Neural progenitor cell (in vitro differentiated cells): Measurements from ENCODE around the gene DCX. TPM values are rescaled to one million over a fixed set of nuclear protein-coding genes. Genes with fewer than 3 reads are reported as not detected.
A peak's percentile ranks its signal among the peaks of the same experiment; 100 is the strongest.

Experiments used
- DNase-seq: peaks from one replicate; pipeline ENCODE4 v3.0.0-alpha.2; 2016; ENCODE audit warnings: low spot score
- H2AFZ ChIP-seq: fragments of 200-600 bp; sonication (generic); replicated peaks from 2 replicates; pipeline ENCODE4 v1.6.1; 2016; ENCODE audit warnings: antibody characterized with exemption
- H3F3A ChIP-seq: fragments of 200-600 bp; sonication (generic); 2 replicates; pipeline ENCODE4 v1.6.1; 2016; ENCODE audit warnings: antibody characterized with exemption, low read depth
- H3K27ac ChIP-seq: fragments of 200-600 bp; sonication (generic); 2 replicates; pipeline ENCODE4 v1.5.1; 2016; ENCODE audit warnings: mild to moderate bottlenecking
- H3K27me3 ChIP-seq: fragments of 200-600 bp; sonication (generic); 2 replicates; pipeline ENCODE4 v1.6.1; 2016; ENCODE audit warnings: mild to moderate bottlenecking, moderate library complexity
- H3K36me3 ChIP-seq: fragments of 200-600 bp; sonication (generic); 2 replicates; pipeline ENCODE4 v1.5.1; 2016
- H3K4me1 ChIP-seq: fragments of 200-600 bp; sonication (generic); 2 replicates; pipeline ENCODE4 v1.6.1; 2016; ENCODE audit warnings: mixed run types
- H3K4me2 ChIP-seq: fragments of 200-600 bp; sonication (generic); 2 replicates; pipeline ENCODE4 v1.6.1; 2016
- H3K4me3 ChIP-seq: fragments of 200-600 bp; sonication (generic); 2 replicates; pipeline ENCODE4 v1.5.1; 2016
- H3K79me2 ChIP-seq: fragments of 200-600 bp; sonication (generic); 2 replicates; pipeline ENCODE4 v1.6.1; 2016; ENCODE audit warnings: low read depth
- H3K9ac ChIP-seq: fragments of 200-600 bp; sonication (generic); 2 replicates; pipeline ENCODE4 v1.6.1; 2016
- H3K9me3 ChIP-seq: fragments of 200-600 bp; sonication (generic); 2 replicates; pipeline ENCODE4 v1.5.1; 2016; ENCODE audit warnings: low read depth
- H4K20me1 ChIP-seq: fragments of 200-600 bp; sonication (generic); 2 replicates; pipeline ENCODE4 v1.6.1; 2016; ENCODE audit warnings: low read depth
- H3K27ac Mint-ChIP-seq: 3 replicates; pipeline ENCODE4 v1.8.0; 2021; ENCODE audit warnings: mixed read lengths
- H3K27me3 Mint-ChIP-seq: 2 replicates; pipeline ENCODE4 v1.8.0; 2022; ENCODE audit warnings: low read depth, mild to moderate bottlenecking, inconsistent platforms, moderate library complexity, mixed read lengths; ENCODE audit not compliant: insufficient read depth
- H3K36me3 Mint-ChIP-seq: 3 replicates; pipeline ENCODE4 v1.8.0; 2021; ENCODE audit warnings: mixed read lengths
- H3K4me1 Mint-ChIP-seq: 3 replicates; pipeline ENCODE4 v1.8.0; 2021; ENCODE audit warnings: mixed read lengths
- H3K4me3 Mint-ChIP-seq: 3 replicates; pipeline ENCODE4 v1.8.0; 2021; ENCODE audit warnings: mild to moderate bottlenecking, moderate library complexity, mixed read lengths
- H3K9me3 Mint-ChIP-seq: 3 replicates; pipeline ENCODE4 v1.8.0; 2020; ENCODE audit warnings: mixed read lengths
- CTCF ChIP-seq: fragments of 200-600 bp; sonication (generic); IDR thresholded peaks from 2 replicates; pipeline ENCODE4 v1.5.1; 2017; ENCODE audit warnings: antibody characterized with exemption, mild to moderate bottlenecking
- EZH2 ChIP-seq: fragments of 200-600 bp; sonication (generic); IDR thresholded peaks from 2 replicates; pipeline ENCODE4 v1.6.1; 2017; ENCODE audit warnings: antibody characterized with exemption, mild to moderate bottlenecking, moderate library complexity
- EZH2phosphoT487 ChIP-seq: fragments of 200-600 bp; sonication (generic); IDR thresholded peaks from 2 replicates; pipeline ENCODE4 v1.6.1; 2017; ENCODE audit warnings: antibody characterized with exemption
- total RNA-seq: library from RNA; depleted of rRNA; stranded (reverse); fragments of >200 nt; gene quantifications from 2 replicates; pipeline ENCODE4 v1.2.3, GENCODE V29; 2015; ENCODE audit warnings: low replicate concordance

Gene DCX
- total RNA-seq, 1 donor from 2014 or later: 4.8 TPM

GRCh38 chrX:111309083-111309482, 102.9 kb downstream of the DCX start:
- H3K79me2 ChIP-seq: no peaks in the 10 kb centered on the region
- H3K27ac ChIP-seq: no peak overlapping the region
- H4K20me1 ChIP-seq: no peaks in the 10 kb centered on the region
- H3K36me3 Mint-ChIP-seq: no peaks in the 10 kb centered on the region
- H3K27ac Mint-ChIP-seq: no peak overlapping the region
- H3K27me3 Mint-ChIP-seq: peaks cover 2% of the 10 kb centered on the region
- no peak for TF ChIP-seq EZH2phosphoT487
- no peak for TF ChIP-seq CTCF
- TF ChIP-seq EZH2: no peak
- no peak overlapping the region for H3K4me3 Mint-ChIP-seq
- H3K27me3 ChIP-seq: no peaks in the 10 kb centered on the region
- no peak for DNase-seq
- peaks cover 59% of the 10 kb centered on the region for H3K4me1 ChIP-seq
- no peak overlapping the region for H2AFZ ChIP-seq
- H3K4me3 ChIP-seq: no peak overlapping the region
- no peaks in the 10 kb centered on the region for H3K9me3 ChIP-seq
- peaks cover 43% of the 10 kb centered on the region for H3F3A ChIP-seq
- H3K9ac ChIP-seq: no peak overlapping the region
- no peak overlapping the region for H3K4me2 ChIP-seq
- H3K9me3 Mint-ChIP-seq: no peaks in the 10 kb centered on the region
- peaks cover 13% of the 10 kb centered on the region for H3K4me1 Mint-ChIP-seq
- no peaks in the 10 kb centered on the region for H3K36me3 ChIP-seq

DNA sequence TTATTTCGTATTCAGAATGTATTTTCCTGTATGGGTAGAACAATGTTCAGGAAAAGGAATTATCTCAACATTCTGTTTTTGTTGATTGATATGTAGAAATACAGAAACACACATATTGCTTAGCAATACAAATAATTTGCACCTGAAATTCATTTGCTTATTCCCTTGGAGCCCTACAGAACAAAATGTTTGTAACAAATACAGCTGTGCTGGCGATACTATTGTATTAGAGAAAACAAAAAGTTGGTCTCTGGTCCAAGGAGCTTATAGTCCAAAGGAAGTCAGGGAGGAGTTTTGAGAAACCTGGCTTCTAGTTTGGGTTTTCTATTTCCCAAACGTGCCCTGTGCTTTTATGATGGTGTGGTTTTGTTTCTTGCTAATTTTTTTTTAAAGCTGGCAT, 104.0 kb downstream of the DCX start:
- H3K79me2 ChIP-seq: no peaks in the 10 kb centered on the region
- no peak for DNase-seq
- peak overlapping the region; percentile 6 for H3K4me2 ChIP-seq
- H2AFZ ChIP-seq: peak overlapping the region; percentile 44
- H3K4me3 Mint-ChIP-seq: no peak overlapping the region
- H3K27ac ChIP-seq: peak overlapping the region; percentile 23
- H3K36me3 Mint-ChIP-seq: no peaks in the 10 kb centered on the region
- no peak overlapping the region for H3K27ac Mint-ChIP-seq
- no peaks in the 10 kb centered on the region for H3K27me3 Mint-ChIP-seq
- no peak overlapping the region for H3K4me3 ChIP-seq
- H3K4me1 Mint-ChIP-seq: peaks cover 13% of the 10 kb centered on the region
- H3K4me1 ChIP-seq: peaks cover 59% of the 10 kb centered on the region
- H3K36me3 ChIP-seq: no peaks in the 10 kb centered on the region
- no peak overlapping the region for H3K9ac ChIP-seq
- H3K9me3 Mint-ChIP-seq: no peaks in the 10 kb centered on the region
- H3K27me3 ChIP-seq: no peaks in the 10 kb centered on the region
- H3K9me3 ChIP-seq: no peaks in the 10 kb centered on the region
- no peak for TF ChIP-seq EZH2phosphoT487
- no peak for TF ChIP-seq EZH2
- no peak for TF ChIP-seq CTCF
- H4K20me1 ChIP-seq: no peaks in the 10 kb centered on the region
- H3F3A ChIP-seq: peaks cover 42% of the 10 kb centered on the region

GRCh38 chrX:111302284-111302683, 109.7 kb downstream of the DCX start:
- no peak overlapping the region for H3K27ac Mint-ChIP-seq
- no peak overlapping the region for H2AFZ ChIP-seq
- H4K20me1 ChIP-seq: no peaks in the 10 kb centered on the region
- H3K4me3 ChIP-seq: no peak overlapping the region
- no peaks in the 10 kb centered on the region for H3K79me2 ChIP-seq
- H3K4me2 ChIP-seq: no peak overlapping the region
- H3F3A ChIP-seq: peaks cover 13% of the 10 kb centered on the region
- no peaks in the 10 kb centered on the region for H3K27me3 ChIP-seq
- H3K4me1 Mint-ChIP-seq: peaks cover 8% of the 10 kb centered on the region
- H3K9me3 Mint-ChIP-seq: no peaks in the 10 kb centered on the region
- no peak overlapping the region for H3K9ac ChIP-seq
- H3K9me3 ChIP-seq: no peaks in the 10 kb centered on the region
- no peak for DNase-seq
- no peak for TF ChIP-seq EZH2
- TF ChIP-seq EZH2phosphoT487: no peak
- TF ChIP-seq CTCF: no peak
- H3K27me3 Mint-ChIP-seq: no peaks in the 10 kb centered on the region
- no peaks in the 10 kb centered on the region for H3K36me3 ChIP-seq
- peaks cover 16% of the 10 kb centered on the region for H3K4me1 ChIP-seq
- H3K27ac ChIP-seq: no peak overlapping the region
- H3K4me3 Mint-ChIP-seq: no peak overlapping the region
- no peaks in the 10 kb centered on the region for H3K36me3 Mint-ChIP-seq
